GM13977 (cell line): ENCODE results near the gene DUSP1.

Experiments used
- DNase-seq: peaks from one replicate; pipeline ENCODE4 v3.0.0; 2012; ENCODE audit warnings: low spot score
- CTCF ChIP-seq: IDR thresholded peaks from 2 replicates; pipeline ENCODE4 v1.5.1; 2012; ENCODE audit warnings: mild to moderate bottlenecking, control low read depth; ENCODE audit not compliant: insufficient read depth; ENCODE audit errors: extremely low read depth, missing control alignments
- in situ Hi-C: fragments of 300-500 bp; cut with MboI; formaldehyde crosslinking; loops from one replicate; pipeline ENCODE4 v1.12.0; 2022; ENCODE audit warnings: low sequenced_read_pairs, low pct_unique_long_range_greater_than_20kb, mixed read lengths, inconsistent platforms; ENCODE audit not compliant: unreplicated experiment

Gene DUSP1

GRCh38 chr5:172724242-172725183 is 46.5 kb downstream of the DUSP1 start:
- DNase-seq = no peak
- TF ChIP-seq CTCF = no peak
- in situ Hi-C loops = loop anchor here (25.0 kb wide), 1 partner anchor 488 kb away; no protein-coding TSS in a partner anchor

DNA sequence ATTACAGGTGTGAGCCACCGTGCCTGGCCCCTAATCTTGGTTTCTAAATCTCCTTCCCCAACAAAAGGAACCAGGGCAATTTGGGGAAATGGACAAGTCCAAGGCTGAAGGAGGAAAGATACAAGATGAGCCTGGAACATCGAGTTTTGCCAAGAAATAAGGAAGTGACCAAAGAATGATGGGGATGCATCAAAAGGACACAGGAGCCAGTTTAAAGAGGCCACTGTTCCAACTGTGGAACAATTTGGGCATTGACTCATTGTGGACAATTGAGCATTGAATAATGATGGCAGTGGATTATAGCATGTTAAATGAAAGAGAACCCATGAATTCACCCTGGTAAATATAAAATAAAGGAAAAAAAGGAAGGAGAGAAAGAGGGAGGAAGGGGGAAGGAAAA is 47.5 kb downstream of the DUSP1 start:
- no peak for TF ChIP-seq CTCF
- DNase-seq = no peak
- in situ Hi-C loops = loop anchor here (25.0 kb wide), 1 partner anchor 489 kb away; no protein-coding TSS in a partner anchor

- TF ChIP-seq CTCF = no peak
- no peak for DNase-seq
- in situ Hi-C loops = loop anchor here (25.0 kb wide), 1 partner anchor 490 kb away; no protein-coding TSS in a partner anchor
These were observed 48.6 kb downstream of the DUSP1 start for GRCh38 chr5:172722327-172722815.

DNA sequence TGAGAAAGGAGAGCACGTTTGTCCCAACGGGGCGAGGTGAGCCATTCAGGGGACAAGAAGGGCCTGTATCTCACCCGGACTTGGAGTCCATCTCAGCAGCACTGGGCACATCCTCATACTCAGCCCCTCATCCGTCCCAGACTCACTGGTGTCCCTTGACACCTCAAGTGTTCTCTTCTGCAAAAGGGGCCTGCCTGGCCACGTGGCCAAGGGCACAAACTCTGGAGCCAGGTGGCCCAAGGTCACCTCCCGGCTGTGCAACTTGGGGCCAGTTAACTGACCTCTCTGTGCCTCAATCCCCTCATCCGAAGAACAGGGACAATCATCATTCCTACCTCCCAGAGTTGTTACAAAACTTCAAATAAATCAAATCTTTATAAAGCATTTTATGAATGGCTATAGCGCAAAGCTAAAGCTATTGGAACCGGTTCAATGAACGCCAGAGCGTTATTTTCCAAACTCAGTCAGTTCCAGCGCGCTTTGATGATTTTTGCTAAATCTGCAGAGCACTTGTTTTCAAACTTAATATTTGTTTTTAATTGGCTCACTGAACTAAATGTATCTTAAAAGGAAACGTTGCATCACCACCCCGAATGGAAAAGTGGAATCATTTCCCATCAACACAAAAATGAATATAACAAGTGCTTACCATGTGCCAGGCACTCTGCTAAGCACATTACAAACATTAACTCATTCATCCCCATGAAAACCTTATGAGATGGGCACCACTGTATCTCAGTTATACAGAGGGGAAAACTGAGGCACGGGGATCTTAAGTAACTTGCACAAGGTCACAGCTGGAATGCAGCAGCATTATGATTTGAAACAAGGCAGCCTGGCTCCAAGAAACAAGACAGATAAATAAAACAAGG is 49.3 kb downstream of the DUSP1 start:
- TF ChIP-seq CTCF = no peak
- no peak for DNase-seq
- in situ Hi-C loops = loop anchor here (25.0 kb wide), 1 partner anchor 491 kb away; no protein-coding TSS in a partner anchor

- no peak for DNase-seq
- TF ChIP-seq CTCF = no peak
- in situ Hi-C loops = loop anchor here (25.0 kb wide), 1 partner anchor 492 kb away; no protein-coding TSS in a partner anchor
These were observed 50.3 kb downstream of the DUSP1 start for GRCh38 chr5:172720655-172721054.

DNA sequence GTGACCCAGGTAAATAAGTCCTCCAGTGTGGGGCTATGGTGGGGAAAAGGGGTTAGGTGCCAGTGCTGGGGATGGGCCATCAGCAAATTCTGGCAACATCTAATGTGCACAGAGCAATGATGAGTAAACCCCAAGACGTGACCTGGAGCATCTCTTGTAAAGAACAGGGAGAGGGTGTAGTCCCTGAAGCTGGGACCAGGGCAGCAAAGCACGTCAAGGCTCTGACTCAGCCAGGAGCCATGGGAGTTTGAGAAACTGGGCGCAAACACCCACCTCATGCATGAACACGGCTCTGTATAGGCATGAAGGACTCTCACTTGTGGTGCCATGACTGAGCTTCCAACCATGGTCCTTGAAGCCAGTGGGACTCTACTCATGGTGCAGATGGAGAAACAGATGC is 51.8 kb downstream of the DUSP1 start:
- in situ Hi-C loops = loop anchor here (25.0 kb wide), 1 partner anchor 493 kb away; no protein-coding TSS in a partner anchor
- no peak for TF ChIP-seq CTCF
- no peak for DNase-seq
